Measurements from ENCODE around the gene BCDIN3D. TPM values are rescaled to one million over a fixed set of nuclear protein-coding genes. Genes with fewer than 3 reads are reported as not detected.
A peak's percentile ranks its signal among the peaks of the same experiment; 100 is the strongest.

Gene BCDIN3D
- total and polyA plus RNA-seq, 9 of the 15 experiments (the other 6 are each of a cell fraction or from before 2014, with no cell fraction given): 3.7 to 6.9 (median 5.6) TPM

DNA sequence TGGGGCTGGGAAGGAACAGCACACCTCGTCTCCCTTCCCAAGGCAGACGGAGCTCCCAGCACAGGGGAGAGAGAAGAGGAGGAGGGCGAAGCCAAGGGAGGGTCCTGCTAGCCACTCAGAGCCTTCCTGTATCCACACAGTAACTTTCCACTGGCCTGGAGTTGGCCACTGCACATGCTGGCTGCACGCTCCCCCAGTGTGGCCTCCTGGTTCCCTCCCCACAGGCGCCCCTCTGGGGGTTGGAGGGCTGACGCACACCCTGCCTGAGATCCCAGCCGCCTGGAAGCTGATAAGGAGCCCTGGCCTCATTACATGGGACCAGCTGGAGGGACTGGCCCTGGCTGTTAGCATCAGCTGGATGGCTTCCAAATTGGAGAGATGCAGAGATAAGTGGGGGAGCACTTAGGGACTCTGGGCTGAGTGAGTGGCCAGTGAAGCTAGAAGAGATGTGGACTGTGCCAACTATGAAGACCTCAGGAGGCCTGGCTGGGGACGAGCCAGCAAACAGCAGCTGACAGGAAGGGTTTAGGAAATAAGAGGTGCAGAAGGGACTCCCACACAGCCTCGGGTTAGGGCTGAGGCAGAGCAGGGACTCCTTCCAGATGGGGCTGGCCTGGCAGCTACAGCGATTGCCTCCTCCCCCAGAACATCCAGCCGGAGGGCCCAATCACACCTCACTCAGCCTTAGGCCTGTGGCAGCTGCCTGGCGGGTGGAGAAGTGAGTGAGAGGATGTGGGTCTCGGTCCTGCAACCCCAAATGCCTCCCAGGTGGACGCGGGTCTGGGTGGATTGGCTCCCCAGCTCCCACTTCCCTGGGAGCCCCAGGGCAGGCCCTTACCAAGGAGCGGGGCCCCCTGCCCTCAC lies 26.3 kb upstream of the BCDIN3D start (continued):
- TF ChIP-seq, protein P1, sequence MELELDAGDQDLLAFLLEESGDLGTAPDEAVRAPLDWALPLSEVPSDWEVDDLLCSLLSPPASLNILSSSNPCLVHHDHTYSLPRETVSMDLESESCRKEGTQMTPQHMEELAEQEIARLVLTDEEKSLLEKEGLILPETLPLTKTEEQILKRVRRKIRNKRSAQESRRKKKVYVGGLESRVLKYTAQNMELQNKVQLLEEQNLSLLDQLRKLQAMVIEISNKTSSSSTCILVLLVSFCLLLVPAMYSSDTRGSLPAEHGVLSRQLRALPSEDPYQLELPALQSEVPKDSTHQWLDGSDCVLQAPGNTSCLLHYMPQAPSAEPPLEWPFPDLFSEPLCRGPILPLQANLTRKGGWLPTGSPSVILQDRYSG (tag; conservative IDR thresholded peaks at IDR 0.05; ENCODE audit: low read depth): peak; percentile 81
- TF ChIP-seq, protein P2, sequence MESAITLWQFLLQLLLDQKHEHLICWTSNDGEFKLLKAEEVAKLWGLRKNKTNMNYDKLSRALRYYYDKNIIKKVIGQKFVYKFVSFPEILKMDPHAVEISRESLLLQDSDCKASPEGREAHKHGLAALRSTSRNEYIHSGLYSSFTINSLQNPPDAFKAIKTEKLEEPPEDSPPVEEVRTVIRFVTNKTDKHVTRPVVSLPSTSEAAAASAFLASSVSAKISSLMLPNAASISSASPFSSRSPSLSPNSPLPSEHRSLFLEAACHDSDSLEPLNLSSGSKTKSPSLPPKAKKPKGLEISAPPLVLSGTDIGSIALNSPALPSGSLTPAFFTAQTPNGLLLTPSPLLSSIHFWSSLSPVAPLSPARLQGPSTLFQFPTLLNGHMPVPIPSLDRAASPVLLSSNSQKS (CRISPR knock-in tag; IDR thresholded peaks at IDR 0.05): no peak
- TF ChIP-seq NFE2 (IDR thresholded peaks at IDR 0.05; ENCODE audit: low read depth) (peak; percentile 23; the same call in 1 of the 2 replicates), NCOA2 (IDR thresholded peaks at IDR 0.05; ENCODE audit: partially characterized antibody in 2 of 2) (peak in 1 of 2 experiments; percentile 76), YBX1 (IDR thresholded peaks at IDR 0.05) (no peak), CEBPG (CRISPR knock-in tag; IDR thresholded peaks at IDR 0.05) (no peak), CEBPG (tag; conservative IDR thresholded peaks at IDR 0.05 in 1 of 2, IDR thresholded peaks at IDR 0.05 in 1 of 2) (no peak), BRD9 (IDR thresholded peaks at IDR 0.05; ENCODE audit: low read depth, partially characterized antibody) (no peak), ZBTB7A (IDR thresholded peaks at IDR 0.05; ENCODE audit: borderline replicate concordance, control insufficient read depth, low read depth, low read length) (peak; percentile 98)
- TF ChIP-seq, protein P3, sequence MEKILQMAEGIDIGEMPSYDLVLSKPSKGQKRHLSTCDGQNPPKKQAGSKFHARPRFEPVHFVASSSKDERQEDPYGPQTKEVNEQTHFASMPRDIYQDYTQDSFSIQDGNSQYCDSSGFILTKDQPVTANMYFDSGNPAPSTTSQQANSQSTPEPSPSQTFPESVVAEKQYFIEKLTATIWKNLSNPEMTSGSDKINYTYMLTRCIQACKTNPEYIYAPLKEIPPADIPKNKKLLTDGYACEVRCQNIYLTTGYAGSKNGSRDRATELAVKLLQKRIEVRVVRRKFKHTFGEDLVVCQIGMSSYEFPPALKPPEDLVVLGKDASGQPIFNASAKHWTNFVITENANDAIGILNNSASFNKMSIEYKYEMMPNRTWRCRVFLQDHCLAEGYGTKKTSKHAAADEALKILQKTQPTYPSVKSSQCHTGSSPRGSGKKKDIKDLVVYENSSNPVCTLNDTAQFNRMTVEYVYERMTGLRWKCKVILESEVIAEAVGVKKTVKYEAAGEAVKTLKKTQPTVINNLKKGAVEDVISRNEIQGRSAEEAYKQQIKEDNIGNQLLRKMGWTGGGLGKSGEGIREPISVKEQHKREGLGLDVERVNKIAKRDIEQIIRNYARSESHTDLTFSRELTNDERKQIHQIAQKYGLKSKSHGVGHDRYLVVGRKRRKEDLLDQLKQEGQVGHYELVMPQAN (IDR thresholded peaks at IDR 0.05; ENCODE audit: borderline replicate concordance): peak; percentile 63; the same call in 1 of the 2 replicates
- TF ChIP-seq, protein P4, sequence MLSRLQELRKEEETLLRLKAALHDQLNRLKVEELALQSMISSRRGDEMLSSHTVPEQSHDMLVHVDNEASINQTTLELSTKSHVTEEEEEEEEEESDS (CRISPR knock-in tag; IDR thresholded peaks at IDR 0.05): no peak
- TF ChIP-seq, protein P5, sequence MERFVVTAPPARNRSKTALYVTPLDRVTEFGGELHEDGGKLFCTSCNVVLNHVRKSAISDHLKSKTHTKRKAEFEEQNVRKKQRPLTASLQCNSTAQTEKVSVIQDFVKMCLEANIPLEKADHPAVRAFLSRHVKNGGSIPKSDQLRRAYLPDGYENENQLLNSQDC (CRISPR knock-in tag; IDR thresholded peaks at IDR 0.05): no peak
- TF ChIP-seq, protein P6, sequence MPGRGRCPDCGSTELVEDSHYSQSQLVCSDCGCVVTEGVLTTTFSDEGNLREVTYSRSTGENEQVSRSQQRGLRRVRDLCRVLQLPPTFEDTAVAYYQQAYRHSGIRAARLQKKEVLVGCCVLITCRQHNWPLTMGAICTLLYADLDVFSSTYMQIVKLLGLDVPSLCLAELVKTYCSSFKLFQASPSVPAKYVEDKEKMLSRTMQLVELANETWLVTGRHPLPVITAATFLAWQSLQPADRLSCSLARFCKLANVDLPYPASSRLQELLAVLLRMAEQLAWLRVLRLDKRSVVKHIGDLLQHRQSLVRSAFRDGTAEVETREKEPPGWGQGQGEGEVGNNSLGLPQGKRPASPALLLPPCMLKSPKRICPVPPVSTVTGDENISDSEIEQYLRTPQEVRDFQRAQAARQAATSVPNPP (IDR thresholded peaks at IDR 0.05; ENCODE audit: borderline replicate concordance, insufficient read depth, insufficient read length): no peak
- TF ChIP-seq, protein P7, sequence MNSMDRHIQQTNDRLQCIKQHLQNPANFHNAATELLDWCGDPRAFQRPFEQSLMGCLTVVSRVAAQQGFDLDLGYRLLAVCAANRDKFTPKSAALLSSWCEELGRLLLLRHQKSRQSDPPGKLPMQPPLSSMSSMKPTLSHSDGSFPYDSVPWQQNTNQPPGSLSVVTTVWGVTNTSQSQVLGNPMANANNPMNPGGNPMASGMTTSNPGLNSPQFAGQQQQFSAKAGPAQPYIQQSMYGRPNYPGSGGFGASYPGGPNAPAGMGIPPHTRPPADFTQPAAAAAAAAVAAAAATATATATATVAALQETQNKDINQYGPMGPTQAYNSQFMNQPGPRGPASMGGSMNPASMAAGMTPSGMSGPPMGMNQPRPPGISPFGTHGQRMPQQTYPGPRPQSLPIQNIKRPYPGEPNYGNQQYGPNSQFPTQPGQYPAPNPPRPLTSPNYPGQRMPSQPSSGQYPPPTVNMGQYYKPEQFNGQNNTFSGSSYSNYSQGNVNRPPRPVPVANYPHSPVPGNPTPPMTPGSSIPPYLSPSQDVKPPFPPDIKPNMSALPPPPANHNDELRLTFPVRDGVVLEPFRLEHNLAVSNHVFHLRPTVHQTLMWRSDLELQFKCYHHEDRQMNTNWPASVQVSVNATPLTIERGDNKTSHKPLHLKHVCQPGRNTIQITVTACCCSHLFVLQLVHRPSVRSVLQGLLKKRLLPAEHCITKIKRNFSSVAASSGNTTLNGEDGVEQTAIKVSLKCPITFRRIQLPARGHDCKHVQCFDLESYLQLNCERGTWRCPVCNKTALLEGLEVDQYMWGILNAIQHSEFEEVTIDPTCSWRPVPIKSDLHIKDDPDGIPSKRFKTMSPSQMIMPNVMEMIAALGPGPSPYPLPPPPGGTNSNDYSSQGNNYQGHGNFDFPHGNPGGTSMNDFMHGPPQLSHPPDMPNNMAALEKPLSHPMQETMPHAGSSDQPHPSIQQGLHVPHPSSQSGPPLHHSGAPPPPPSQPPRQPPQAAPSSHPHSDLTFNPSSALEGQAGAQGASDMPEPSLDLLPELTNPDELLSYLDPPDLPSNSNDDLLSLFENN (IDR thresholded peaks at IDR 0.05; ENCODE audit: low read depth in 2 of 2, low read length in 2 of 2): peak in 1 of 2 experiments; percentile 91; a peak in 2 of 4 replicates
